GM20431 (cell line): ENCODE measurements around the gene FMC1.
"Not testable (repeated sequence)": the region's sequence is repeated elsewhere in the genome, so short reads cannot be mapped to it uniquely, and the experiment has no call there.

Source experiments
- in situ Hi-C: fragments of 300-500 bp; cut with MseI, MboI; formaldehyde crosslinking; loops from one replicate; pipeline ENCODE4 v1.15.0; 2020; ENCODE audit warnings: low sequenced_read_pairs; ENCODE audit not compliant: unreplicated experiment

The FMC1 gene

DNA sequence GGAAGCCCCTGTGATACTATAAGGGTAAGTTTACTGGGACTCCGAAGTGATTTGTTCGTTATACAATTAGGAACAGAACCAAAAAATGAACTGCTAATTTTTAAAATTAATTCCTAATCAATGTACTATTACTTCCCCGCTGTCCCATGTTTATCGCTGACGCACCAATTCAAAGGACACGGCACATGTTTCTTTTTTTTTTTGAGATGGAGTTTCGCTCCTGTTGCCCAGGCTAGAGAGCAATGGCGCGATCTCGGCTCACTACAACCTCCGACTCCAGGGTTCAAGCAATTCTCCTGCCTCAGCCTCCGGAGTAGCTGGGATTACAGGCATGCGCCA, 1.5 kb upstream of the FMC1 start:
- in situ Hi-C loops = no loop called here

- in situ Hi-C loops = no loop called here
Measured at GRCh38 chr7:139340037-139340807, 915 bp upstream of the FMC1 start.

GRCh38 chr7:139340808-139341057, 404 bp upstream of the FMC1 start:
- in situ Hi-C loops = no loop called here

DNA sequence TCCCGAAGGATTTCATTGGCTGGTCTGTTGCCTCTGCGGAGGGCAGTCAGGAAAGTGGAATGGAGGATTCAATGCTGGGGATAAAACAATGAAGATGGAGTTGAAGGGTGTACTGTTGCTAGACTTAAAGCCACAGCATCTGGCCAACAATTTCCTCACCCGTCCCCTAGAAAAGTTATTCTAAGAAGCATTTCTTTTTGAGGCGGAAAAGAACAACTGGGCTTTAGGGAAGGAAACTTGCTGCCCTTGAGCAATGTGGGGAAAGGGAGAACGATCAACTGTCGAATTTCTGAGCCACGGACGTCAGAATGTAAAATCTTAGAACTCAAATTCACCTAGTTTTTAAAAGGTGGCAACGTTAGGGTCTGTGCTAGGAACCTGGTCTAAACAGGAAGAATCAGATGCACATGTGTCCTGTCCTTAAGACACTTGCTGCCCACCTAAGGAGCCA, 664 bp downstream of the FMC1 start:
- in situ Hi-C loops = no loop called here

DNA sequence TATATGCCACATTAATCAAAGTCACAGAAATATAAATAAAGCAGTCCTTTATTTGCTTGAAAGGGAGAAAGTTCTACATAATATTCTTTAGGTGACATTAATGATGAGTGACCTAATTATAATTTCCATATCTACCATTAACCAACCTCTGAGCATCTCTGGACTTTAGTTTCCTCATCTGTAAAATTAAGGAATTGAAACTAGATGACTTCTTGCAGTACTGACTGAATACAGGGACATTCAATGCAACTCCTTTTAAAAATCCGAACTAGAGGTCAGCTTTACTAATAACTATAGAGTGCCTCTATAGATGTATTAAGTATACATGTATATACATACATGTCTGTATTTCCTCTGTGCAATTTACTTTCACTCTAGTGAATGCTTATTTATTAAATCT, 3.9 kb downstream of the FMC1 start:
- in situ Hi-C loops = no loop called here

DNA sequence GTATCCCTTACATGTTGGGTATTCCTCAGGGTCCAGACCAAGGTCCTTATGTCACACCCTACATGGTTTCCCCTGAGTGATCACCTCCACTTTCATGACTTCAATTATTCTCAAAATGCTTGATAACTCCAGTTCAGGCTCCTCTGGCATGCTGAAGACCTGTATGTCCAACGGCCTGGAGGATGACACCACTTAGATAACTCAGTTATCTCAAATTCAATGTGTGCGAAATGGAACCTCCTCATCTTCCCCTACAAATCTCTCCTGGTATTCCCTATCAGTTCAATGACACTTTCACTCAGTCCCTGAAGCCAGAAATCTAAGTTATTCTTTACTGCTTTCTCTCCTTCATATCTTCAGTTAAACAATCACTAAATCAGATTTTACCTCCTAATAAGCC, 9.9 kb downstream of the FMC1 start:
- in situ Hi-C loops = no loop called here

DNA sequence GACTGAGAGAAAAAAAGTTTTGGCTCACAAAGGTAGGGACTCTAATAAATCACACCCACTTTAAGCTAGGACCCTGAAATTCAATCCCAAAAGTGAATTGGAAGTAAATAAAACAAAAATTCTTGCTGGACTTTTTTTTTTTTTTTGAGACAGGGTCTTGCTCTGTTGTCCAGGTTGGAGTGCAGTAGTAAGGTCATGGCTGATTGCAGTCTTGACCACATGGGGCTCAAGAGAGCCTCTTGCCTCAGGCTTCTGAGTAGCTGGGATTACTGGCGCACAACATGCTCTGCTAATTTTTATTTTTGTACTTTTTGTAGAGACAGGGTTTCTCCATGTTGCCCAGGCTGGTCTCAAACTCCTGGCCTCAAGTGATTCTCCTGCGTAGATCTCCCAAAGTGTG, 13.6 kb downstream of the FMC1 start:
- in situ Hi-C loops = no loop called here

- in situ Hi-C loops = no loop called here
Measured at GRCh38 chr7:139355320-139355719, 14.2 kb downstream of the FMC1 start.

DNA sequence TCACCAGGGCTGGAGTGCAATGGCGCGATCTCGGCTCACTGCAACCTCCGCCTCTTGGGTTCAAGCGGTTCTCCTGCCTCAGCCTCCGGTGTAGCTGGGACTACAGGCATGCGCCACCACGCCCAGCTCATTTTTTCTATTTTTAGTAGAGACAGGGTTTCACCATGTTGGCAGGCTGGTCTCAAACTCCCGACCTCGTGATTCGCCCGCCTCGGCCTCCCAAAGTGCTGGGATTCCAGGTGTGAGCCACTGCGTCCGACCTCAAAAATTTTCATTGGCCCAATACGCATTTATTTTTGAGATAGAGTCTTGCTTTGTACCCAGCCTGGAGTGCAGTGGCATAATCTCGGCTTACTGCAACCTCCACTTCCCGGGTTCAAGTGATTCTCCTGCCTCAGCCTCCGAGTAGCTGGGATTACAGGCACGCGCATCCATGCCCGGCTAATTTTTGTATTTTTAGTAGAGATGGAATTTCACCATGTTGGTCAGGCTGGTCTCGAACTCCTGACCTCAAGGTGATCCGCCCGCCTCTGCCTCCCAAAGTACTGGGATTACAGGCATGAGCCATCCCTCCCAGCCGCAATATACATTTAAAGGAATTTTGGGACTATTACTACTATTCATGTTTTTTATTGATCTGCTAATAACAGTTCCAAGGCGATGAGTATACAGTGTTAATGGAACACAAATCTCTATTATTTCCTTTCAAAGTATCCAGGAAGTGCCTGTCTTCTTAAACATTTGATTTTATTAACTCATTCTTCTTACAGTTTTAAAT, 16.8 kb downstream of the FMC1 start:
- in situ Hi-C loops = not testable (repeated sequence)

GRCh38 chr7:139358541-139359365, 17.6 kb downstream of the FMC1 start:
- in situ Hi-C loops = no loop called here

- in situ Hi-C loops = no loop called here
Measured at GRCh38 chr7:139359366-139360209, 18.5 kb downstream of the FMC1 start, which contains the start of gene LUC7L2. LUC7L2 (plus strand) TSS chr7:139359894; CDS start chr7:139360262, 368 bp downstream.

GRCh38 chr7:139360210-139360947, 19.2 kb downstream of the FMC1 start:
- in situ Hi-C loops = no loop called here

- in situ Hi-C loops = no loop called here
Measured at GRCh38 chr7:139360948-139361307, 19.8 kb downstream of the FMC1 start.

- in situ Hi-C loops = no loop called here
Measured at GRCh38 chr7:139361523-139361922, 20.4 kb downstream of the FMC1 start.

GRCh38 chr7:139362302-139362701, 21.2 kb downstream of the FMC1 start:
- in situ Hi-C loops = no loop called here

- in situ Hi-C loops = no loop called here
Measured at GRCh38 chr7:139362981-139363380, 21.8 kb downstream of the FMC1 start.

DNA sequence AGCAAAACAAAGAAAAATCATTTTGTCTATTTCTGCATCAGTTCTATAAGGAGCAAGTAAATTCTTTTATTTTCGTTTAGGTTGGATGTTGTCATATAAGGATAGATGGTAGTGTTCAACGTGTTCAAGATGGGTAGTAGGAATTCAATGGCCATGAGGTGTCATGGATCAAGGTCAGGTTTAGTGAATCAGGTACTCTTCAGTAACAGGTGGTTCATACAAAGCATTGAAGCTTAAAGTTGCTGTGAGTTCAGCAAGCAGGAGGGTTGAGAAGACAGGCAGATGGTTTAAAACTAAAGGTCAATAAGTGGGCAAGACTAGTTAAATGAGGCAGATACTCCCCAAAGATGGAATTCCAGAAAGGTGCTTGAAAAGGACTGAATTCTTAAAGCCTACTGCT, 24.2 kb downstream of the FMC1 start:
- in situ Hi-C loops = no loop called here

DNA sequence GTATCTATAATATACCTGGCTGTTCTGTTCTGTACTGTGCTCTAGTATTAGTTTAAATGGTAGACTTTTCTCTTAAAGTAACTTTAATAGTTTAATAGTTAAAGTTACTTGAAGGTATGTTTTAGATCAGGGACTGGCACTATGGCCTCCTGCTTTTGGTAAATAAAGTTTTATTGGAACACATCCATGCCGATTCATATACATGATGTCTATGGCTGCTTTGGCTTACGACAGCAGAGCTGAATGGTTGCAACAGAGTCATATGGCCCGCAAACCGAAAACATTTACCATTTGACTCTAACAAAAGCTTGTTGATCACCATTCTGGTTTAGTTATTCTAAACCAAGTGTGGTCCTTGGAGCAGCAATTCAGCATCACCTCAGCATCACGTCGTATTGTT, 25.3 kb downstream of the FMC1 start:
- in situ Hi-C loops = no loop called here

- in situ Hi-C loops = no loop called here
Measured at GRCh38 chr7:139367438-139368155, 26.5 kb downstream of the FMC1 start.
